GM19193 (cell line): Measurements from ENCODE around the gene ACYP2.

ENCODE experiments used
- POLR2A ChIP-seq: IDR thresholded peaks from 4 replicates; pipeline ENCODE4 v1.6.1; 2011; ENCODE audit not compliant: insufficient read depth, insufficient read length; ENCODE audit errors: extremely low read depth

The ACYP2 gene

DNA sequence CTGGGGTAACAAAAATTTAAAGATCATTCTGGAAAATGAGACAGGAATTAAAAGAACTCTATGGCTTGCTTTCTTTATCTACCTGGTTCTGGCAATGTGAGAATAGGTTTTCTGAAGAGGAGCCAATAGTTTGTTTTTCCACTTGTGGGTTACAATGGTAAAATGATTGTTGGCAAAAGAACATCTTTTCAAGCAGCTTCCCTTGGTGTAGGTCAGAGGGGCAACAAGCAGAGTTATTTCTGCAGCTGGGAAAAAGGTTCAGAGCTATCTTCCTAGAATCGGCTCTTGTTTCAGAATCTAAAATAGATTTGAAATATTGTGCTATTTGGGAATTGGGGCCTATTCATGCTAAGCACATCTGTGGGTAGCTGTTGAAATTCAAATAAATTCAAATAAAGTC is 152.2 kb downstream of the ACYP2 start:
- no peak for TF ChIP-seq POLR2A

DNA sequence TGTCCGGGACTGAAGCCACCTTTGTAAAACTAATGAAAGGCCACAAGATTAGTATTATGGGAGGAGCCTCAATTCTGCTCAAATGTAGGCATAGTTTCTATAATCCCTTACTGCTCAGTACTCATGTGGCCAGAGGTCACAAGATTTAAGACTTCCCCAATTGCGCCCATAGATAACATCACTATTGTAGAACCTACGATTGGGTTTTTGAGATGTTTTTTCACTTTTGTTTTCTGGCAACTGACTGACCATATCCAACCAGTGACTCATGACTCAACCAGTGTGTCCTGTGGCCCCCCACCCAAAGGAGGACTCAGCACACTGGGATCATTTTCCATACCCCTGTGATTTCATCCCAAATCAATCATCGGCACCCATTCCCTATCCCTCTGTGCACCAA is 155.8 kb downstream of the ACYP2 start:
- no peak for TF ChIP-seq POLR2A

DNA sequence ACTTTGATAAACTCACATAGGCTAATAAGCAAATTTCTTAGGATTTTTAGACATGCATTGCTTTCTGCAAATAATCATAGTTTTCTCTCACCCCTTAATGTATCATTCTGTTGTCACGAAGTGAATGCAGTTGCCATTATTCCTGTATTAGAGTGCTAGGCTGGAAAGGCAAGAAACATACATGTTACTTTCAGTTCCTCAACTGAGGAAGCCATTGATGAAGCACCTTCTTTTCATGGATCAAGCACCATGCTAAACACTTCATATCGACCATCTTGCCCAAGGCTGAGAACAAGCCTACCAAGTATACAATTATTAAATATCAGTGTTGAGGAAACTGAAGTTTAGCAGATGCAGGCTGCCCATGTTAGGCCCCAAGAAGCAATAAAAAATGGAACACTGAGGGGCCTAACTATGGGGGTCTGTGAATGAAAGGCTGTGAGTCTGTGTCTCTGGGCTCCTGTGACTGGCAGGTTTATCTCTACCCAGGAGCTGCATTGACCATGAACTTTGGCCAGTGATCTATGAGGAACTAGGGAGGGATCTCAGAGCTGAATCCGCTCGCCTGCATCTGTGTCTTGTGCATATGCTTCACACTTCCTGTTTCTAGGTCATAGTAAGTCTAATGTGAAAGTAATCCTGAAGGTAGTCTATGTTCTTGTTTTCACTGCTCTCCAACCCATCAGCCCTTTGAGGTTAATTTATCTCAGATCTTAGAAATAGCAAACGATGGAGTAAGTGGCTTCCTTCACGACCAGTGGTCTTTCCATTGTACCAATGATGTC is 156.6 kb downstream of the ACYP2 start:
- no peak for TF ChIP-seq POLR2A

DNA sequence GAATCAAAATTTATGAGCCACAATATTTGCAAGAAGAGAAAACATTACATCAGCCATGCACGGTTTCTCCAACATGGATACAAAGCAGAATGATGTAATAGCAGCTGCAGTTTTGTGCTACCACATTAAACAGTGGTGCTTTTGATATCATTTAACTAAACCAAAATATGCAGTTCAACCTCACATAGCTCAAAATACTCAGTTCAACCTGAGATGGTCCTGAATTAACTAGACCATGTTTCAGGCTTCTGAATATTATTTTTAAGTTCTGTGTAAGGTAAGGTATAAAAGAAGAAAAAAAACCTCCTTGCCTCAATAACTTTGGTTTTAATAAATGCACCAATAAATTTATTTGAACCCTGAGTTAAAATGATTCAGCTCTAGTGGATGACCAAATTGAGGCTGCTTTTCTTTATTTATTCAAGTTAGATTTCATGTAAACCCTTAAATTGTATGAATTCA is 159.4 kb downstream of the ACYP2 start:
- no peak for TF ChIP-seq POLR2A

DNA sequence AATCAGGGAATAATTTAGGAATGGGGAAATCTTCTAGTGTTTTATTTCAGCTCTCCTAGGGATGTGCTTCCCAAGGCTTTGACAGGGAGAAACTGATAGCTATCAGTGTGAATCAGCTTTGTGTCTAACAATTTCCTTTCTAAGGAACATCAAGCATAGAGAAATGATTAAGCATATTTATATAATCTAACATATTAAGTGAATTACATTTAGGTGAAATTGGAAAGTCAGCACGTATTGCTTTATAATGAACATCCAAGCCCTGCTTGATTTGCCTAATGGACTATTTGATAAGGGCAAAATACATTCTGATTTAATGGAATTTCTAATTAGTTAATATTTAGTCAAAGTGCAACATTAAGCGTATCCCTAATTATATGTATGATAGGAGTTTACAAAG is 160.1 kb downstream of the ACYP2 start:
- no peak for TF ChIP-seq POLR2A

DNA sequence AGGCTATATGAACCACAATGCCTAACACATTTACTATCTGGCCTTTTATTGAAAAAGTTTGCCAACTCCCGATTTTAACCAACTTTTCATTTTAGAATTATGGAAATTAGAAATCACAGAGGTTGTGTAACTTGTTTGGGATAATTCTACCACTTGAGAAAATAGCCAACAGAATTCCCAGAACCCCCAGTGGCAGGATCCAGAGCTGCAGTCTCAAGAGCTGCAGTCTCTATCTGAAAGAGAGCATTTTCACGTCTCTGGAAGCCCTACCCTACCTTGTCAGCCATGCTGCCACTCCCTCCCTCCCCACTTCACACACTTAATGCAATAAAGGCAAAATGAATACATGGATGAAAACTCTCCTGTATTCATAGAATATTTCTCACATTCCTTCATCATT is 164.0 kb downstream of the ACYP2 start:
- TF ChIP-seq POLR2A = no peak

DNA sequence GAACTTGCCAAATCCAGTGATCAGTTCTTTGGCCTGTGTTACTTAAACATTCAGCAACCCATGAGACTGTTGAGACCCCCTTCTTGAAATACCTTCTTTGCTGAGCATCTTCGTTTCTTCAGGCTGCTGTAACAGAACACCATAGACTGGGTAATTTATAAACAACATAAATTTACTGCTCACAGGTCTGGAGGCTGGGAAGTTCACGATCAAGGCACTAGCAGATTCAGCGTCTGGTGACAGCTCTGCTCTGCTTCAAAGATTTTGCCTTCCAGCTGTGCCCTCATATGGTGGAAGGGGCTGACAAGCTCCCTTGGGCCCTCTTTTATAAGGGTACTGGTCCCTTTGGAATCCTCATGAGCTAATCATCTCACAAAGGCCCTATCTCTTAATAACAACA is 169.4 kb downstream of the ACYP2 start:
- TF ChIP-seq POLR2A = no peak

DNA sequence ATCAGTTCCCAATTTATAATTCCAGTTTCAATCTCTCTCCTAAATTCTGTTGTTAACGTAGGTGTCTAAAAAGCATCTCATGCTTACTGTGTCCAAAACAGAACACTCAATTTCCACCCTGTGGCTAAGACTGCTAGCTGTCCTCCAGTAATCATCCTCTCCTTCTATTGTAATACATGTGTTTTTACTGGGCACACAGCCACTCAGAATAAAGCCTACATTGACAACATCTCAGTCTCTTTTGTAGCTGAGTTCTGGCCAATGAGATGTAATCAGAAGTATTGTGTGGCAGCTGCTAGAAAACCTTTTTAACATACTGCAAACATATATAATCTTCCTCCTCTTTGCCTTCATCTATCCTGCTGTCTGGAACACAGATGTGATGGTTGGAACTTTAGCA is 170.0 kb downstream of the ACYP2 start:
- TF ChIP-seq POLR2A = no peak

DNA sequence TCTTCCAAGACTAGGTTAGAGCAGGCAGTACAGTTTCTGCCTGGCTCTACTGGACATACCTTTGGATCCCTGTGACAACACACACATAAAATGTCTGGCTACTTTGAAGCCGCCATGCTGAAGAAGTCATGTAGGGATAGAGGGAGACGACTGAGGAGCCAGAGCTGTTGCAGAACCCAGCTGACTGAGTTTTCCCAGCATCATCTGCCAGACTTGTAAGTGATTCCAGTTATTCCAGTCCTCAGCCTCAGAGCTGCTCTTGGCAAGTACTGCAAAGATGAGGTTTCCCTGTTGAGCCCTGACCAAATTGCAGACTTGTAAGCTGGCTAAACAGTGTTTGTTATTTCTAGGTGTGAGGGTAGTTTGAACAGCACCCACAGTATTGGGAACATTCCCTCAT is 172.1 kb downstream of the ACYP2 start:
- no peak for TF ChIP-seq POLR2A

DNA sequence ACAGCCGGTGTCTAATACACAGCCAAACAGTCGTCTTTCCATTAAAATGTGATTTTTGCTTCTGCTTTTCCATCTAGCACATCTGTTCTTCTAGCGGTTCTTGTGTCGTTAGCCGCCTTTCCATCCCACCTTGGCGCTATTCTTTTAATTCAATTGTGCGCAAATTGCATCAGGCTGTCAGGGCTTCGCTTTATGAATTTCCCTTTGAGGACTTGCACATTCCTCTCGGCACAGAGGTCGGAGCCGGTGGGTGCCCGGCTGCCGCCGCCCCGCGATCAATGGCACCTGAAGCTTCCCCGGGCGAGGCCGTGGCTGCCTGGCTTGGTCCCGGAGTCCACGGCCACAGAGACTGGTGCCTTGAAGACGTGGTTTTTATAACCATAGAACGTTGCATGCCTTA is 174.5 kb downstream of the ACYP2 start:
- no peak for TF ChIP-seq POLR2A

DNA sequence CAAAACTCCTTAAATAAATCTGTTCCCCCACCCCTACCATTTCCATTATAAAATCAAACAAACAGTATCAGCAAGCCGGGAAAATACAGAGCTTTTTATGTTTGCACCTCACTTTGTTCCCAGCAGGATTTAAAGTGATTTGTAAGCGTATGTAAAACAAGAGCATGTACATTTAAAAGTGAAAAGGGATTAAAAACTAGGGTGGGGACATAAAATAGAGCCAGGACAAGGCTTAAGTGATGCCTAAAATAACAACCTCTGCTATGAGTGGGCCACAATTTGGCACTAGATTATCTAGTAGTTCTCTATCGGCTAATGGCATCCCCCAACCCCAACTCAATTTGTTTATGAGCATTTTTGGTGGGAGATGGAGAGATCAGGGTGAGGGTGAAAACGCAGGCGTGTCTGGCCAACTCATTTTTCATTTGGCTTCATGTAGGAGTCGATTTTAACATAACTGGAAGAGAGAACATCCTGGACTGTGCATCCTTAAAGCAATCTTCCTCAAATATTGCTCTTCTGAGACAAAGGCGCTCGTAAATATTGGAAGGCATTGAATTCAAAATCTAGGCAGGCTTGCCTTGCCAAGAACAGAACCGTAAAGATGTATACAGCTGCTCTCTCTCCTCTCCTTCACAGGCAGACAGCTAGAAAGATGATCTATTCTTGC is 175.1 kb downstream of the ACYP2 start:
- TF ChIP-seq POLR2A = no peak

DNA sequence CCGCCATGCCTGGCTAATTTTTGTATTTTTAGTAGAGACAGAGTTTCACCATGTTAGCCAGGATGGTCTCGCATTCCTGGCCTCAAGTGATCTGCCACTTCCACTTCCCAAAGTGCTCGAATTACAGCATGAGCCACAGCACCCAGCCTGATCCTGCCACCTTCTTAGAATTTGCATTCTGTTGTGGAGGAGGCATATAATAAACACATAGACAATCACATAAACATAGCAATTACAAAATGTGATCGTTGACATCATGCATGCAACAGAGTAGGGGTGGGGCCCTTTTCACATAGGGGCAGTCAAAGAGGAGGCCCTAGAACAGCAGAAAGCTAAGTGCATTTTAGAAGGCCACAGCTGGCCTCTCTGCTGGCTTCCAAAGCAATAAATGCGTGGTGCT is 180.5 kb downstream of the ACYP2 start:
- TF ChIP-seq POLR2A = no peak

DNA sequence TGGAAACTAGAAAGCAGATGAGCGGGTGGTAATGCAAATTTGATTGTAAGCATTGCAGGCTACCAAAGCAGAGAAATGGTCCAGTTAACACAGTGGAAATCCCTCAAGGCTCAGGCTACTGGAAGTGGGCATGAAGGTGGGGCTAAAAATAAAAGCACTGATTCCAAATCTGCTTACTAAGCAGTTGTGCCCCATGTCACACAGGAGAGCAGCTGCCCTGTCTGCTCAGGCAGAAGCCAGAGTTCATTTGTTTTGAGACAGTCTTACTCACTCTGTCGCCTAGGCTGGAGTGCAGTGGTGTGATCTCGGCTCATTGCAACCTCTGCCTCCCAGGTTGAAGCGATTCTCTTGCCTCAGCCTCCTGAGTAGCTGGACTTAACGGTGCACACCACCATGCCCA is 183.1 kb downstream of the ACYP2 start:
- TF ChIP-seq POLR2A = no peak

DNA sequence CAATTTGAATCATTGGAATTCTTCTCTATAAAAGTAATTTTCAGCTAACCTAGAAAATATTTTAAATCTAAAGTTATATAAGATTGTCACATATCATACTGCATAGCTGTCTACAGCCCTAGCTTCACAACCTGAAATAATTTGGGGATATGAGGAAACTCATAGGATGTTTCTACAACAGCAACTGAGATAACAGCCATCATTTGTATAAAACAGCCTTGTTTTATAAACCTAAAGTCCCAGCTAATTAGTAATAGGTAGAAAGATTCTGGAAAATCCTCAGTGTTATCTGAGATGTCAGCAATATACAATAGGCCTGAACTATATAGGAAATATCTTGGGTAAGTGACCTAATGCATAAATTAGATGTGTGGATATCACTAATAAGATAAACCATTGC is 188.2 kb downstream of the ACYP2 start:
- no peak for TF ChIP-seq POLR2A

DNA sequence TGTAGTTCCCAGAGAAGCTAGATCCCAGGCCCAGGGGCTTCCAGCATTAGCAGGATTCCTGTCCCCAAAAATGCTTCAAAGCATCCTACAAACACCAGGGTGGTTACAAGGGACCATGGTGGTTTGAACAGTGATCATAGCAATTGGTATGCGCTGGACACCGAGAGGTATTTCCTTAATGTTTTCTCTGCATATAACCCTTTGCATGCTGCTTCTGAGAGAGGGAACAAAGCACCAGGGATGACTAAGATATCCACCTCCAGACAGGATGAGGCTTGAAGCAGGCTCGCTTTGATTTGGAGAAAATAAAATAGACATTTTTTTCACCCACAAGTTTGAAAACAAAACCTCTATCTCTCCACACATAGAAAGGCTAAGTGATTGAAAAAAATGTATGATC is 191.1 kb downstream of the ACYP2 start:
- no peak for TF ChIP-seq POLR2A

DNA sequence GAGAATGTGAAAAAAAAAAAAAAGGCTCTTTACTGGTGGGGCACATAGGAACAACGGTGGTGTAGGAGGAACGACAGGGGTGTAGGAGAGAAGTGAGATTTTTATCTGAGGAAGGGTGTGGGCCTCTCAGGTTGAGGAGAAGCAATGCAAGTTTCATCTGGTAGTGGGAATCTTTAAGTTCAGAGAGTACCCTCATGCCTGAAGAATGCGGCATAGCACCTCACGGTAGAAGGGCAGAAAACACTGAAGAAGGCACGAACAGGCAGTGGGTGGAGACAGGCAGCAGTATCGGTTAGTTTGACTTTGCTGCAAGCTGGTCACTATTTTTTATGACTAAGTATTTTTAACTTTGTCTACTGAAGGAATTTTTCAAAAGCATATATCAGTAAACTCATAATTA is 192.8 kb downstream of the ACYP2 start:
- no peak for TF ChIP-seq POLR2A

DNA sequence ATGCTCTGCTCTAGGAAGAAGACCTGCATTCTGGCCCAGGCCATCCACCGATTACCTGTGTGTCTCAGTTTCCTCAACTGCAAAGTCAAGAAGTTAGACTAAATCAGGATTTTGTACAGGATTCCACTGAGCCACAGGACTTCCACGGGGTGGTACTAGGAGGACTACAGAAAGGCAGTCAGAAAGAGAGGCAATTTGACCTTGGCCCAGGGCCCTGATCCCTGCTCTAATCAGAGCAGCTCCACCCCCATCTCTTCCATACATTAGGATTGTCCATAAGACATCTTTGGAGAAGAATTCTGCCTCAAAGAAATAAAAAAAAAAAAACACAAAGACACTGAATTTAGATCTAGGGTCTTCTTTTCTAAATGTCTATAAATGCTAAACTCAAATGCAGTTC is 193.4 kb downstream of the ACYP2 start:
- no peak for TF ChIP-seq POLR2A

DNA sequence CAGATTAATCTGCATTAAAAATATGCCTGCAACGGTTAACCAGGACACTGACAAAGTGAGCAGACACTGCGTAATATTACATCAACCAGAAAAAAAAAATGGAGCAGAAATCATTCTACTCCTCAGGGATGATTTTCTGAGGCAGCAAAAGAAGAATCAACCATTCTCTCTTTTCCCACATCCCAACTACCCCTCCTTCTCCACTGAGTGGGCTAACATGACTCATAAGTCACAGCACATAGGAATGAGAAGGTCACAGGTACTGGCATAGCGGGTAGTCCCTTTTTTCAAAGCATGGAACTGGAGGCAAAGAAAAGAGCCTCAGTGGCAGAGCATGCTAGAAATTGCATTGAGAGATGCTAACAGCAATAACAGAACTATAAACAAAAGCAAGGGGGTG is 194.9 kb downstream of the ACYP2 start:
- TF ChIP-seq POLR2A = no peak

DNA sequence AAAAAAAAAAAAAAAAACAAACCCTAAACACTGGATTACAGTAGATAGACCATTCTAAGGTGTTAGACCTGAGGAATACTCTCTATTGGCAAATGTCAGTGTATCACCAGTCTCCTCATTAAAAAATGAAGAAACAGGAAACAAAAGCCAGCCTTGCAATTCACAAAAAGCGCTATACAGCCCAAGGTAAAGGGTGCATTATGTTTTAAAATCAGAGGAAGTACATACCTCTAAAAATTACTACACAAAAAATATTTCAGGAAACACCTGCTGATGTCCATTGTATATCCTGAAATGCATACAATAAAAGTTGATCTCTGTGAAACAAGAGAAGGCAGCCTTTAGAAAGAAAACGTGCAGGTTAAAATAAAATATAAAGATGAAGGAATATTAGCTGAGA is 195.5 kb downstream of the ACYP2 start:
- no peak for TF ChIP-seq POLR2A
